IPS-18c (cell line): Measurements from ENCODE around the gene TLDC2.
"Not testable (repeated sequence)": the region's sequence is repeated elsewhere in the genome, so short reads cannot be mapped to it uniquely, and the experiment has no call there.

Source experiments
- H3K4me3 ChIP-seq: 2 replicates; pipeline ENCODE4 v1.7.0; 2013; ENCODE audit warnings: low read depth, mild to moderate bottlenecking, low read length, moderate library complexity; ENCODE audit not compliant: insufficient read depth
- H3K9me3 ChIP-seq: one replicate; pipeline ENCODE4 v1.6.1; 2013; ENCODE audit warnings: mild to moderate bottlenecking, low read length, moderate library complexity; ENCODE audit not compliant: control insufficient read depth, insufficient read depth

The TLDC2 gene

GRCh38 chr20:36883977-36884535 is 8.1 kb downstream of the TLDC2 start:
- Histone ChIP-seq H3K9me3 (no peaks in the 10 kb centered on the region), H3K4me3 (no peak overlapping the region)

GRCh38 chr20:36885356-36885755 is 9.4 kb downstream of the TLDC2 start:
- Histone ChIP-seq H3K4me3 (no peak overlapping the region), H3K9me3 (no peaks in the 10 kb centered on the region)

- H3K4me3 ChIP-seq: no peak overlapping the region
- no peaks in the 10 kb centered on the region for H3K9me3 ChIP-seq
These were observed 11.2 kb downstream of the TLDC2 start for GRCh38 chr20:36886859-36887751.

- Histone ChIP-seq H3K4me3 (no peak overlapping the region), H3K9me3 (no peaks in the 10 kb centered on the region)
These were observed 11.8 kb downstream of the TLDC2 start for GRCh38 chr20:36887752-36888090.

- Histone ChIP-seq H3K9me3 (no peaks in the 10 kb centered on the region), H3K4me3 (no peak overlapping the region)
These were observed 13.1 kb downstream of the TLDC2 start for GRCh38 chr20:36888880-36889516.

- Histone ChIP-seq H3K4me3 (no peak overlapping the region), H3K9me3 (no peaks in the 10 kb centered on the region)
These were observed 14.6 kb downstream of the TLDC2 start for GRCh38 chr20:36890586-36890985.

- no peaks in the 10 kb centered on the region for H3K9me3 ChIP-seq
- no peak overlapping the region for H3K4me3 ChIP-seq
These were observed 15.3 kb downstream of the TLDC2 start for GRCh38 chr20:36891211-36891610.

- no peaks in the 10 kb centered on the region for H3K9me3 ChIP-seq
- H3K4me3 ChIP-seq: no peak overlapping the region
These were observed 17.9 kb downstream of the TLDC2 start for GRCh38 chr20:36893801-36894200.

- Histone ChIP-seq H3K4me3 (no peak overlapping the region), H3K9me3 (no peaks in the 10 kb centered on the region)
These were observed 19.1 kb downstream of the TLDC2 start for GRCh38 chr20:36895036-36895435.

- H3K9me3 ChIP-seq: no peaks in the 10 kb centered on the region
- H3K4me3 ChIP-seq: no peak overlapping the region
These were observed 28.8 kb downstream of the TLDC2 start for GRCh38 chr20:36904690-36905089.

GRCh38 chr20:36905566-36905965 is 29.6 kb downstream of the TLDC2 start:
- H3K9me3 ChIP-seq, H3K4me3 ChIP-seq: not testable (repeated sequence)

- not testable (repeated sequence) for H3K9me3 ChIP-seq, H3K4me3 ChIP-seq
These were observed 30.1 kb downstream of the TLDC2 start for GRCh38 chr20:36906086-36906485.

GRCh38 chr20:36908603-36909002 is 32.7 kb downstream of the TLDC2 start:
- H3K4me3 ChIP-seq: no peak overlapping the region

GRCh38 chr20:36916199-36916598 is 40.3 kb downstream of the TLDC2 start:
- Histone ChIP-seq H3K9me3 (peaks cover 2% of the 10 kb centered on the region), H3K4me3 (no peak overlapping the region)

More at GRCh38 chr20:36908603-36909002, 32.7 kb downstream of the TLDC2 start:
- no peaks in the 10 kb centered on the region for H3K9me3 ChIP-seq

GRCh38 chr20:36917240-36917639 is 41.3 kb downstream of the TLDC2 start:
- Histone ChIP-seq H3K9me3 (peaks cover 2% of the 10 kb centered on the region), H3K4me3 (no peak overlapping the region)

- Histone ChIP-seq H3K4me3 (no peak overlapping the region), H3K9me3 (peaks cover 2% of the 10 kb centered on the region)
These were observed 42.0 kb downstream of the TLDC2 start for GRCh38 chr20:36917943-36918342.

GRCh38 chr20:36919715-36920333 is 43.9 kb downstream of the TLDC2 start:
- Histone ChIP-seq H3K4me3 (no peak overlapping the region), H3K9me3 (peaks cover 2% of the 10 kb centered on the region)

GRCh38 chr20:36920334-36920730 is 44.4 kb downstream of the TLDC2 start:
- H3K9me3 ChIP-seq: peaks cover 2% of the 10 kb centered on the region
- no peak overlapping the region for H3K4me3 ChIP-seq
